Measurements from ENCODE around the gene MSI2. TPM values are rescaled to one million over a fixed set of nuclear protein-coding genes. Genes with fewer than 3 reads are reported as not detected.

Gene MSI2
- total and polyA plus RNA-seq, 12 donors = 25.5 to 135 (median 121) TPM

DNA sequence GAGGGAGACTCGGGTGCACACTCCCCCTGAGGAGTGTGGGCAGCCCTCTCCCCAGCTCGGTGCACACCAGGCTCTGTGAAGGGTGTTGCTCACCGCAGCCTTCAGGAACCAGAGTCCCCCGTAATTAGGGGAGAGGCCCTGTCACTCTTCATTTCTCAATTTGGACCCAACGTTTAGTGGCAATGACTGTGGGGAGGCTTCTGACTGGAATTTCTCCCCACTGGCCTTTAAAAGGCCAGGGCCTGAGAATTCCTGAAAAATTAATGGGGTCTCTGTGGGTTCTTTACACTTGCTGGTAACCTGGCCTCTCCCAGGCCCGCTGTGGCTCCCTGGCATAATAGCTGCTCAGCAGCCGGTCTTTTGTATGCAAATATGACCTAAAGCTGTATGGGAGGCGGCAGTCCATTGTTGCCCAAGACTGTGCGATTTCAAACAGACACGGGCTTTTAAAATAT is 209.7 kb downstream of the MSI2 start:
- peaks cover 4 to 69% (median 29%) of the 10 kb centered on the region in 9 donors for H3K4me1 ChIP-seq
- H3K27ac ChIP-seq = no peak overlapping the region
- 86 to 88% methylated on average over 10 of the region's 10 CpGs for WGBS, 2 donors

DNA sequence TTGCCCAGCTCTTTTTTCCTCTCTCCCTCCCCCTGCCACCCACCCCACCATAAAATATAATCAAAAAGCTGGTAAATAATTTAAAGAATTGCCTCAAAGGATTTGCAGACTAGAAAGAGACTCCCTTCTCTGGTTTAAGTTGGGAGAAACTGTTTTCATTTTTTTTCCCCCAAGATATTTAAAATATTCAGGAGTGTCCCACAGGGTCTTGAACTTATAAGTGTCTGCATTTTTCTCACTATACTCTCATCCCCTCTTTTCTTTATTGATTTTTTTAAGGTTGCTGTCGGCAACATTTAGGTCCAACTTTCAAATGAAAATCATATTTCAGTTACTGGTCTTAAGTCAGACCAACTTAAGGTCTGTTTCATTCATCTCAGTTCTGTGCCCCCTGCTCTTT is 210.2 kb downstream of the MSI2 start:
- Histone ChIP-seq H3K27ac (no peak overlapping the region), H3K9me3 (no peaks in the 10 kb centered on the region), H3K4me1 (peaks cover 4 to 69% (median 25%) of the 10 kb centered on the region in 9 donors), H3K27me3 (no peaks in the 10 kb centered on the region), H3K36me3 (no peaks in the 10 kb centered on the region), H3K4me3 (no peak overlapping the region)
- WGBS, 2 donors = 98 to 100% methylated on average over 1 of the region's 1 CpG
- DNase-seq (no peak), ATAC-seq (no peak)
- intact Hi-C loops (cut with DNase I) = no loop called here
- TF ChIP-seq, protein P1, sequence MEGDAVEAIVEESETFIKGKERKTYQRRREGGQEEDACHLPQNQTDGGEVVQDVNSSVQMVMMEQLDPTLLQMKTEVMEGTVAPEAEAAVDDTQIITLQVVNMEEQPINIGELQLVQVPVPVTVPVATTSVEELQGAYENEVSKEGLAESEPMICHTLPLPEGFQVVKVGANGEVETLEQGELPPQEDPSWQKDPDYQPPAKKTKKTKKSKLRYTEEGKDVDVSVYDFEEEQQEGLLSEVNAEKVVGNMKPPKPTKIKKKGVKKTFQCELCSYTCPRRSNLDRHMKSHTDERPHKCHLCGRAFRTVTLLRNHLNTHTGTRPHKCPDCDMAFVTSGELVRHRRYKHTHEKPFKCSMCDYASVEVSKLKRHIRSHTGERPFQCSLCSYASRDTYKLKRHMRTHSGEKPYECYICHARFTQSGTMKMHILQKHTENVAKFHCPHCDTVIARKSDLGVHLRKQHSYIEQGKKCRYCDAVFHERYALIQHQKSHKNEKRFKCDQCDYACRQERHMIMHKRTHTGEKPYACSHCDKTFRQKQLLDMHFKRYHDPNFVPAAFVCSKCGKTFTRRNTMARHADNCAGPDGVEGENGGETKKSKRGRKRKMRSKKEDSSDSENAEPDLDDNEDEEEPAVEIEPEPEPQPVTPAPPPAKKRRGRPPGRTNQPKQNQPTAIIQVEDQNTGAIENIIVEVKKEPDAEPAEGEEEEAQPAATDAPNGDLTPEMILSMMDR (IDR thresholded peaks at IDR 0.05) = no peak

More for the DNA sequence above, 209.7 kb downstream of the MSI2 start:
- intact Hi-C loops (cut with DNase I) = no loop called here
- H3K36me3 ChIP-seq = no peaks in the 10 kb centered on the region
- no peaks in the 10 kb centered on the region for H3K9me3 ChIP-seq
- no peak overlapping the region for H3K4me3 ChIP-seq
- ATAC-seq = no peak
- H3K27me3 ChIP-seq = no peaks in the 10 kb centered on the region
- TF ChIP-seq, protein P1 (IDR thresholded peaks at IDR 0.05) = no peak
- no peak for DNase-seq

DNA sequence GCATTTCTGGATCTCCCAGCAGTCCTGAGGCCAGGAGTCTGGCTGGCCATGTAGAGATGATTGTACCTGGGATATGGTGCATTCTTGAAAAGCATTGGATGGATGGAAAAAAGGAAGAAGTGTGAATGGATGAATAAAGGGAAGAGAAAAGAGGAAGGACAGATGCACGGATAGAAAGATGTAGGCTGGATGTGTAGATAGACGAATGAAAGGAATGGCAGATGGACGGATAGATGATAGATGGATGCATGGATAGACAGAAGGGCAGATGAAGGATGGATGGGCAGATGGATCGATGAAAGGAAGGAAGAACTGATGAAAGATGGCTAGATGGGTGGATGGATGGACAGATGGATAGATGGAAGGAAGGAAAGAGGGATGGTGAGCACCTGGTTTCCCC is 210.9 kb downstream of the MSI2 start:
- intact Hi-C loops (cut with DNase I) = no loop called here
- TF ChIP-seq, protein P1 (IDR thresholded peaks at IDR 0.05) = no peak
- no peak overlapping the region for H3K27ac ChIP-seq
- no peaks in the 10 kb centered on the region for H3K9me3 ChIP-seq
- DNase-seq (no peak), ATAC-seq (no peak)
- peaks cover 4 to 71% (median 26%) of the 10 kb centered on the region in 9 donors for H3K4me1 ChIP-seq
- no peak overlapping the region for H3K4me3 ChIP-seq
- H3K27me3 ChIP-seq = no peaks in the 10 kb centered on the region
- no peaks in the 10 kb centered on the region for H3K36me3 ChIP-seq
- 96 to 99% methylated on average over 4 of the region's 4 CpGs for WGBS, 2 donors

DNA sequence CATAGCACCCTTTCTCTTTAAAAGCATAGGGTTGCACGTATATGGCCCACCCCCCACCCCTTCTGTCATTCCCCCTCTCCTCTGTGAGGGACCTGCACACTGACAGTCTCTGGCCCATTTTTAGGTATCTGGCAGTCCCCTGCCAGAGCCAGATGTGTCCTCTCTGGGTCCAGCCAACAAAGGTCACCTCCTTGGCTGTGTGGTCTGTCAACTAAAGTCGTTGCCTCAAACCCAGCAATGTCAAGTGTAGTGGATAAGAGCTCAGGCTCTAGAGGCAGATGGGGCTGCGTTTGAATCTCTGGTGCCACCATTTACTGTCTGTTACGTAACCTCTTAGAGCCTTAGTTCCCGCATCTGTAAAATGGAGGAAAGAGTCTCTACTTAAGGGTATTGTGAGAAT is 211.5 kb downstream of the MSI2 start:
- WGBS, 2 donors = 61 to 73% methylated on average over 5 of the region's 5 CpGs
- peak in 4 of 8 donors; percentile 25 to 43 (median 32) for ATAC-seq

More for the DNA sequence above, 211.5 kb downstream of the MSI2 start:
- H3K9me3 ChIP-seq = no peaks in the 10 kb centered on the region
- H3K36me3 ChIP-seq = no peaks in the 10 kb centered on the region
- H3K4me3 ChIP-seq = no peak overlapping the region
- peaks cover 4 to 71% (median 29%) of the 10 kb centered on the region in 9 donors for H3K4me1 ChIP-seq
- intact Hi-C loops (cut with DNase I) = no loop called here
- H3K27me3 ChIP-seq = no peaks in the 10 kb centered on the region
- no peak overlapping the region for H3K27ac ChIP-seq
- no peak for DNase-seq
- TF ChIP-seq, protein P1 (IDR thresholded peaks at IDR 0.05) = no peak
